ENCODE results near the gene ADPGK.

DNA sequence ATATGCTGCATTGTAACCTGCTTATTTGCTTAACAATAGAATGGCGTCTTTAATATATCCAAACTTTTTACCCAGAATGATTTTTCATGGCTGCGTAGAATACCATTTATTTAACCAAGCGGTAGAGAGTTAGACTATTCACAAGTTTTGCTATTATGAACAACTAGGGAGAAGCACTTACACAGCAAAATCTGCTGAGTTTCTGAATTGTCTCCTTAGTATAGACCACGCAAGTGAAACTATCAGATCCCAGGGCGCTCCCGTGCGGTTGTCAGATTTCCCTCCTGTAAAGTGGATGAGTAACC is 12.6 kb upstream of the ADPGK start:
- TF ChIP-seq, protein P1, sequence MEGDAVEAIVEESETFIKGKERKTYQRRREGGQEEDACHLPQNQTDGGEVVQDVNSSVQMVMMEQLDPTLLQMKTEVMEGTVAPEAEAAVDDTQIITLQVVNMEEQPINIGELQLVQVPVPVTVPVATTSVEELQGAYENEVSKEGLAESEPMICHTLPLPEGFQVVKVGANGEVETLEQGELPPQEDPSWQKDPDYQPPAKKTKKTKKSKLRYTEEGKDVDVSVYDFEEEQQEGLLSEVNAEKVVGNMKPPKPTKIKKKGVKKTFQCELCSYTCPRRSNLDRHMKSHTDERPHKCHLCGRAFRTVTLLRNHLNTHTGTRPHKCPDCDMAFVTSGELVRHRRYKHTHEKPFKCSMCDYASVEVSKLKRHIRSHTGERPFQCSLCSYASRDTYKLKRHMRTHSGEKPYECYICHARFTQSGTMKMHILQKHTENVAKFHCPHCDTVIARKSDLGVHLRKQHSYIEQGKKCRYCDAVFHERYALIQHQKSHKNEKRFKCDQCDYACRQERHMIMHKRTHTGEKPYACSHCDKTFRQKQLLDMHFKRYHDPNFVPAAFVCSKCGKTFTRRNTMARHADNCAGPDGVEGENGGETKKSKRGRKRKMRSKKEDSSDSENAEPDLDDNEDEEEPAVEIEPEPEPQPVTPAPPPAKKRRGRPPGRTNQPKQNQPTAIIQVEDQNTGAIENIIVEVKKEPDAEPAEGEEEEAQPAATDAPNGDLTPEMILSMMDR (IDR thresholded peaks at IDR 0.05; ENCODE audit: poor library complexity, severe bottlenecking) = no peak
- no peak for TF ChIP-seq EZH2 (IDR thresholded peaks at IDR 0.05; ENCODE audit: borderline replicate concordance, insufficient read depth, low read length, poor library complexity, severe bottlenecking)
- no peak for TF ChIP-seq SMC3 (conservative IDR thresholded peaks at IDR 0.05; ENCODE audit: poor library complexity)
- no peak for TF ChIP-seq MXI1 (conservative IDR thresholded peaks at IDR 0.05; ENCODE audit: poor library complexity, severe bottlenecking)
- no peak for TF ChIP-seq REST (IDR thresholded peaks at IDR 0.05; ENCODE audit: borderline replicate concordance)
- TF ChIP-seq EP300 (conservative IDR thresholded peaks at IDR 0.05; ENCODE audit: poor library complexity, severe bottlenecking) = no peak
- TF ChIP-seq RAD21 (conservative IDR thresholded peaks at IDR 0.05) = no peak
